T-helper 2 cell (primary cell): ENCODE data around the gene NXN.
"Not testable (repeated sequence)": the region's sequence is repeated elsewhere in the genome, so short reads cannot be mapped to it uniquely, and the experiment has no call there.

Source experiments
- DNase-seq, 5 experiments: peaks; one replicate each; pipeline versions ENCODE4 v3.0.0 to v3.0.0-alpha.2; 2012 to 2022

NXN gene

DNA sequence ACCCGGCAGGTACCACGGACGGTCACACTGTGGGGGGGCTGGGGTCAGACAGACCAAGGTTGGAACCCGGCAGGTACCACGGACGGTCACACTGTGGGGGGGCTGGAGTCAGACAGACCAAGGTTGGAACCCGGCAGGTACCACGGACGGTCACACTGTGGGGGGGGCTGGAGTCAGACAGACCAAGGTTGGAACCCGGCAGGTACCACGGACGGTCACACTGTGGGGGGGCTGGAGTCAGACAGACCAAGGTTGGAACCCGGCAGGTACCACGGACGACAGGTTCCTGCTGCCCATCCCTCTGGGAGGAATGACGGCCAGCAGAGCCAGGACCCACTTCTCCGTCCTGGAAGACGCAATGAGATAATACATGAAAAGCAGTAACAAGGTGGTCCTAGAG is 27.0 kb downstream of the NXN start:
- DNase-seq = not testable (repeated sequence)

- no peak for DNase-seq
Observed at GRCh38 chr17:951325-952132, 28.0 kb downstream of the NXN start.

DNA sequence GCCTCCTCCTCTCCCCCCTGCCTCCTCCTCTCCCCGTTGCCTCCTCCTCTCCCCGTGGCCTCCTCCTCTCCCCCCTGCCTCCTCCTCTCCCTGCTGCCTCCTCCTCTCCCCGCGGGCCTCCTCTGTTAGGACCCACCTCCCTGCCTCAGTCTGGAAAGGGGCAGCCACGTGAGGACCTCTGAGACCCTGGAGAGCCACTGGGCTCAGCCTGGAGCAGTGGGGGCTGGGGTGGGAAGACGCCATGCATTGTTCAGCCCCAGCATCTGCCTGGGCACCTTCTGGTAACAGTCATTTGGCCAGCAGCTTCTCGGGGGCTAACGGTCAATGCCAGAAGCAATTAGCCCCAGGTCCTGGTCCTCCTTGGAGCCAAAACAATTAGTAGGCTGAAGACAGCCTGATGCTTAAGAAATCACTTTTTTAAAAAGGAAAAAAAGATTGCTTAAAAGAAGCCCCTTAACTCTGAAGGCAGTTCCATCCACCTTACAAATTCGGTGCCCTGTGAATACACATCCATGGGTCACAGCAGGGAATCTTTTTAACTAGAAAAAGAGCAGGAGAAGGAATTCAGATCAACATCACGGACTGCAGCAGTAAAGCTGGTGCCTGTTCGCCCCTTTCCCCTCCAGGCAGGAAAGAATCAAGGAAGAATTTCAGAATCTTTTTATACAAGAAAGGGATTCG is 29.8 kb downstream of the NXN start:
- no peak for DNase-seq

DNA sequence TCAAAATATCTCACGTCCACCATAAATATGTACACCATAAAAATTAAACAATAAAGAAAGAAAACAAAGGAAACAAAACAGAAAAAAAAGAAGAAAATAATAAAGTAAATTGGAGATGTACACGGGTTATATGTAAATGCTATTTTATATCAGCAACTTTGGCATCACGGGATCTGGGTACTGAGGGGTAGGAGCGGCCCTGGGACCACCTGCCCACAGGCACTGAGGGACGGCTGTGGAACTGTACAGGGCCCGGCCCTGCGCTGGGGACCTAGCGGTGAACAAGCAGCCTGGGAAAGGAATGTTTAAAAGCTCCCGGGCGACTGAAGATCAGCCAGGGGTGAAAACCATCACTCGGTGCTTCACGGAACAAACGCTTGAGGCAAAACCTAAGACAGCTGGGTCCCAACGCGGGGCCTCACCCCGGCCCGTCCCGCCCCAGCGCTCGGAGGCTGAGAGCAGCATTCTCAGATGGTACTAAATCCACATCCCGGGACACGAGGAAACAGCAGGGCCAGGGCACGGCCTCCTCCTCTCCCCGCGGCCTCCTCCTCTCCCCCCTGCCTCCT is 31.2 kb downstream of the NXN start:
- DNase-seq = no peak

DNA sequence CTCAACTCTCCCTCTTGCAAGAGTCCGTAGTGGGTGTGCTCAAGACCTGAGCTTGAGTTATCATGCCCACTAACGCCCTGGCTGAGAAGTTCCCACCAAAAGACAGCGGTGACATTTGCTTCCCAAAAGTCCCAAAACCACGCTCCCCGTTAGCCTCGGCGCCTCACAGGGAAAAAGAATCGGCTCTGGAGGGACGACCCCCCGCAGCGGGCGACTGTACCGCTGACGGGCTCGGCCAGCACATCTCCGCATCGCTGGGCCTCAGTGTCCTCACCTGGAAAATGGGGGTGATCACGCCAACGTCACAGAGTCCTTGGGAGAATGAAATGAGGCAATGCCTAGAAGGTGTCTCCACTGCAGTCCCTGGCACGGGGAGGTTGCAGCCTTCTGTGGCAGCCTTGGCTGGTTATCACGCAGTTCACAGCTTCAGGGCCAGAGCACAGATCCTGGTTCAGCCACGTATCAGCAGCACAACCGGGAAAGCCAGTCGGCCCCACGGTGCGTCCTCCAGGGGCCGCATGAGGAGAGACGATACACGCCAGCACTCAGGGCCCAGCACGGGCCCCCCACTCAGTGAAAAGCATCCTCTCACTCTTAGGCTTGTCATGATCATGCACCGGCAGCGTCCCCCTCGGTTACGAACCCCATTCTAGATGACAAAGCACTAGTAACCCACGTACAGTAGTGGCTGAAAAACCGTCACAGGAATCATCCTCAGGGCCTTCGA is 32.9 kb downstream of the NXN start:
- no peak for DNase-seq

DNA sequence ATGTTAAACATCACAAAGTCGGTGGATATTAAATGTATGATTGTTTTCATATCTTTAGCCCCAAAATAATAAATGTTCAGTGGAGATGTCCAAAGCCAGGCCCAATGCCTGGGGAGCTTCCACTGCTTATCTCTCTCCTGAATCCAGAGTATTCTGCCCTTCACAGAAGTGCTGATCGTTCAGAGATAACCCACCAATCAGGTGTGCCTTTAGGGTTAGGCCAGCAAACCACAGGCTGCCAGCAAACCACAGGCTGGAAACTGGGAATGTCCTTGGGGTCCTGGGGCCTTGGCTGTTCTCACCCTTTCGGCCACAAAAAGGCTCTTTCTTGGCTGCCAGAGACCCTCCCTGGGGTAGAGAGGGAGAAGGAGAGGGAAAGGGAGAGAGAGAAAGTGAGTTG is 33.9 kb downstream of the NXN start:
- no peak for DNase-seq

DNA sequence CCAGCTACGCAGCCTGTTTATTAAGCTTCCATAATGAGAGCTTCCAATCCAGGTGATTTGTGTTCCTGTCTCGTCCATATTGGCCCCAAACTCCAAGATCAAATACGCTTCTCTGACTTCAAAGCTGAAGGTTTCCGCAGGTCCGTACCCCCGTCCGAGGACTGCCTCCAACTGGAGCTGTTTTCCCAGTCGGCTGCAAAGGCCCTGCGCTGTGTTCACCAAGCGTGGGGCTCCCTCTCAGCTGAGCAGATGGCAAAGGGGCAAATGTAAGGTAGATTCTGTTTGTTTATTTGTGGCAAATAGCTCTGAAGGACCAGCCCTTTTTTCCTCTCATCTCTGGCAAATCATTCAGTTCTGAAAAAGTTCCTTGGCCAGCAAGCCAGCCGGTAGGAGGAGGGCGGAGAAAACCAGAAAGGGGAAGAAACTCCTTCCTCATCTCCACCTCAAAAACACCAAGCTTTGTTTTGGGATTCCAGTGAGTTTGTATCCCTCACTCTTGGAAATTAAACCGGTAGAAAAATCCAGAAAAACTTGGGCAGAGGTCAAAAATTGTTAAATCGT is 35.2 kb downstream of the NXN start:
- DNase-seq = no peak

DNA sequence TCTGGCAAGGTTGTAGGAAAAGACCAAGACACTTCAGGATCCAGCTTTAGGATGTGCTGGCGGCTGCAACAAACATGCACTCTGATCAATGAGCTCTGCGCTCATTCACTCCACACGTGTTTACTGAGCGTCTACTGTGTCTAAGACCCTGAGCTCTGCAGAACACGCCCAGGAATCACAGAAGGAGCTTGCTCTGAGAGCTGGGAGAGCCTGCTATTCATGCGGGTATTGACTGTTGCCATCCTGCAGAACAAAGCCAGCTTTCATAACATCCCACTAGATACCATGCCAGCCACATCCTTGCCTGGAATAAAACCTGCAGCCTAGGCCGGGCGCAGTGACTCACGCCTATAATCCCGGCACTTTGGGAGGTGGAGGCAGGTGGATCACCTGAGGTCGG is 44.1 kb downstream of the NXN start:
- DNase-seq = no peak

DNA sequence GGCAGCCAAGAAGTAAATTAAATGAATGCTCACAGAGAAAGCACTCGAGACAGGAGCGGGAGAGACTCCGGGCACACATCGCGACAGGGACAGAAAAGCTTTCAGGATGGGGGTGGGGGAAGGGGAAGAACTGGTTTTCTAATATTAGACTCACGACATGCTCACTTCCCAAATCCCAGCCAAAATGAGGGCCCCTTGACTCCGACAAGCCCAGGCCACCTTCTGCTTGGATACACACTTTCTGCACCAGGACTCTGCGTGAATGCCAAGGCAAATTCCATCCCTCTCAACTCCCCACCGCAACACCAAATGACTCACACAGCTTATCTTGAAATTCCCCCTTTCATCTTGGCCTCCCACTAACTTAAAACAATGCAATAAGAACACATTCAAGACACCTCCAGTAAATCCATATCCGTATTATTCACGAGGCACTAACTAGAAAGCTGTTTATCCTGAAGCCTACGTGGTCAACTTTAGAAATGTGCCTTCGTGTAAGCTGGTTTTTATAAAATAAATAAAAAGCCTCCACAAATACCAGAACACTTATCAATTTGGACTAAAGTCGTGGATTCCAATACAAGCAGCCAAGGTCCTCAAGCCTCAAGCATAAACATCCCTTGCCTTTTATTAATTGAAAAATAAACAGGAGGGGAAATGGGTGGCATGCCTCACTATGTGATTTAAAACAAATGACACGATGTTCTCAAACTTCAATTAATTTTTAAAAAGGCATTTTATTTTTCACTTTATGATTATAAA is 46.1 kb downstream of the NXN start:
- no peak for DNase-seq

- DNase-seq = no peak
Observed at GRCh38 chr17:930258-930657, 49.3 kb downstream of the NXN start.

GRCh38 chr17:929586-929985 is 50.0 kb downstream of the NXN start:
- DNase-seq = no peak

DNA sequence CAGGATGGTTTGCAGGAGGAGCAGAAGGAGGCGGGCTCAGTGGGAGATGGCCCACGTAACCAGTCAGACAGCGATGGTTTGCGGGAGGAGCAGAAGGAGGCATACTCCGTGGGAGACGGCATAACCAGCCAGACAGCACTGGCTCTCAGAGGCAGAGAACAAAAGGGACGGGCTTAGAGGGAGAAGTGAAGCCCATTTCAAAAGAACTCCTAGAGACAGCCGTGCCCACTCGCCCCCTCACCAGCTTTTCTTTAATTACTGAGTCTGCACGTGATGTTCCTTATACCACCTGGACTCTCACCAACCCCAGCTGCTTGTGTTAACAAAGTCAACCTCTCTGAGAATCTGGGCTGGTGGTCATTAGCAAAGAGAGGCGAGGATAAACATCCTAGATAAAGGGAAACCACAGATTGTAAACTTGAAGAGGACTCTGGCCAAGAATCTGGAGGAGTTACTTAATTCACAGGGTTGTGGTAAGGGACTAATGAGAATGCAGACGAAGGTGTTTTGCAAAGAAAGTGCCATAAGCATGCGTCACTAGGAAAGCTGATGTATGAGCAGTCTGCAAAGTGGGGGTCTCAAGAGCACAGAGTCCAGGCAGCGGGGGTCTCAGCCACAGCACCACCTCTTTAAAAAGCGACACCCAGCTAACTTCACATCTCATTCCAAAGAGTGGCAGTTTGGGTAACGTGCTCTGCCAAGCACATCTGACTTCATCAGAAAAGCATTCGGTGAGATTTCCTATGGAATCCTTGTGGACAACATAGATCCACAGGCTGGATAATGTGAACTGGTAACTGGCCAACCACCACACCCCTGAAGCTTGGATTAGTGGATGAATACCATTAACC is 51.7 kb downstream of the NXN start:
- no peak for DNase-seq

DNA sequence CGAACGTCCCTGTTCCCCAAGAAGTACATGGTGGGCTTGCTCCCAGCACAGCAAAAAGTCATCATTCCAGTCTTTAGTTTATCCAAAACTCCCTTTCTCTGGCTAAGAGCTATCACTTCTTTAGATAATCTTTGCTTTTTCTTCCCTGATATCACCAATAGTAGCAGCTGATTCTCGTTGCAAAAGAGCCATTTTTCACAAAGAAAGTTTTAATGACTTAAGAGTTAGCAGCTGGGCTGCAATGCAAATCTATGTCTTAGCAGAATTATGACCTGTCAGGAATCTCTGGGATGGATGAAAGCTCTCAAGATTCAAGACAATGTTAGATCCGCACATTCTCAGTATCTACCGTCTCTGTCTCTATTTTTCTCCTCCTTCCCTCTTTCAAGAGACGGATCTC is 53.8 kb downstream of the NXN start:
- no peak for DNase-seq

- DNase-seq = no peak
Observed at GRCh38 chr17:924711-925475, 54.7 kb downstream of the NXN start.

- not testable (repeated sequence) for DNase-seq
Observed at GRCh38 chr17:924306-924705, 55.3 kb downstream of the NXN start.

- no peak for DNase-seq
Observed at GRCh38 chr17:923633-924032, 55.9 kb downstream of the NXN start.

GRCh38 chr17:921161-921560 is 58.4 kb downstream of the NXN start:
- no peak for DNase-seq

DNA sequence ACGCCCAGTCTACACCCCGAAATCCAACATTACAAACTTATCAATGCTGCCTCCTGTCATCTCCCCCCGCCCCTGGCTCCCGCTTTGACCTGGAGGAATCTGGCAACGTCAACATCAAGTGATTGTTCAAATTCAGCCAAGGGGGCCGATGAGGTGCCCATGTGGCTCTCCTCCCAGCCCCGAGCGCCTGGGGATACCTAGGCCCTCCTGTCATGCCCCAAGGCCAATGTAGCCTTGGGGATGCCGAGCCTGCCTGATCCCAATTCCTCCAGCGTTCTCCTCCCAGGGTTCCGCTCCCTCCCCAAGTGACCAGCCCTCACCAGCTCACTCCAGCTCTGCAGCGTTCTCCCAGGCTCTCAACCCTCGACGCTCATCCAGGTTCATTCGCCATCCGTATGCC is 59.4 kb downstream of the NXN start:
- DNase-seq = no peak

- no peak for DNase-seq
Observed at GRCh38 chr17:917941-918740, 61.4 kb downstream of the NXN start.

GRCh38 chr17:917391-917811 is 62.2 kb downstream of the NXN start:
- no peak for DNase-seq
